ENCODE results near the gene HS3ST6.

HS3ST6 gene

DNA sequence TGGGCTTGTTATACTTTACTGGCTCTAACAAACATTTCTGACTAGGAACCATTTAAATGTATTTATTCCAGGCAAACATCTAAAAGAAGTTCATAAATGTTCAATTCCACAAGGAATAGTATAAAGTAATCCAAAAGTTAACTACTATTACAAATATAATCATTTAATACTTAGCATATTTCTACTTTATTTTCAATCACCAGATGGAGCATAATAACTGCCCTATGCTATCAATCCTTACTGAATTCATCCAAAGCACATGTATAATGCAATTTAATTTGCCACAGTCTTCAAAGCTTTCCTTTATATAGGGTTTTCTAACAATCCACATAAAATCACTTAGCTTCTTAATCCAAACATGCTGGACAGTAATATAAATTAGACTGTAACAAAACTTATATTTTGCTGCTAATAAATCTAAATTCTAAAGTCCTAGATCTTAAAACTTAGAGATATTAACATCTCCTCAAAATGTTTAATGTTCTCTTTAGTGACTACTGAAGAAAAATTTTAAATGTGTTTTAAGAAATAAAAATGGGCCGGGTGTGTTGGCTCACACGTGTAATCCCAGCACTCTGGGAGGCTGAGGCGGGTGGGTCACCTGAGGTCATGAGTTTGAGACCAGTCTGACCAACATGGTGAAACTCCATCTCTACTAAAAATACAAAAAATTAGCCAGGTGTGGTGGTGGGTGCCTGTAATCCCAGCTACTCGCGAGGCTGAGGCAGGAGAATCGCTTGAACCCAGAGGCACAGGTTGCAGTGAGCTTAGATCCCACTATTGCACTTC, 52.1 kb downstream of the HS3ST6 start:
- no peak for DNase-seq (ENCODE audit: extremely low read depth, low read depth)

GRCh38 chr16:1863681-1864460, 54.3 kb downstream of the HS3ST6 start:
- peak; percentile 7 for DNase-seq (ENCODE audit: extremely low read depth, low read depth)

More for the DNA sequence above, 52.1 kb downstream of the HS3ST6 start:
- TF ChIP-seq CTCF (IDR thresholded peaks at IDR 0.05; ENCODE audit: low read depth, low read length) = no peak

DNA sequence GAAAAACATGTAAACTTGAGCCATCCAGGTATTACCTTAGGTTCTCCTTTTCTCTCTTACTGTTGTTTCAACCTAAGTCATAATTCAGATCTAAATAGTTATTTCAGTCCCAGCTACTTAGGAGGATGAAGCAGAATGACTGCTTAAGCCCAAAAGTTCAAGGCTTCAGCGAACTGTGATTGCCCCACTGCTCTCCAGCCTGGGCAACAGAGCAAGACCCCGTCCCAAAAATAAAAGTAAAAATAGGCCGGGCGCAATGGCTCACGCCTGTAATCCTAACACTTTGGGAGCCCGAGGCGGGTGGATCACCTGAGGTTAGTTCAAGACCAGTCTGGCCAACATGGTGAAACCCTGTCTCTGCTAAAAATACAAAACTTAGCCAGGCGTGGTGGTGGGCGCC, 55.8 kb downstream of the HS3ST6 start:
- DNase-seq (ENCODE audit: extremely low read depth, low read depth) = no peak
- no peak for TF ChIP-seq CTCF (IDR thresholded peaks at IDR 0.05; ENCODE audit: low read depth, low read length)

More at GRCh38 chr16:1863681-1864460, 54.3 kb downstream of the HS3ST6 start:
- peak; percentile 46 for TF ChIP-seq CTCF (IDR thresholded peaks at IDR 0.05; ENCODE audit: low read depth, low read length)

GRCh38 chr16:1861730-1862129, 56.5 kb downstream of the HS3ST6 start:
- no peak for TF ChIP-seq CTCF (IDR thresholded peaks at IDR 0.05; ENCODE audit: low read depth, low read length)
- no peak for DNase-seq (ENCODE audit: extremely low read depth, low read depth)
